ENCODE data around the gene PSMG1. TPM values are rescaled to one million over a fixed set of nuclear protein-coding genes. Genes with fewer than 3 reads are reported as not detected.

Gene PSMG1
- total RNA-seq, 1 donor from 2014 or later, result 61.9 TPM

GRCh38 chr21:39152271-39152670 is 31.0 kb downstream of the PSMG1 start:
- H3K27me3 Mint-ChIP-seq (ENCODE audit: low read depth, unreplicated experiment), result peaks cover 3% of the 10 kb centered on the region
- Histone ChIP-seq H3K36me3 (ENCODE audit: insufficient read depth, low read length) (no peaks in the 10 kb centered on the region), H3K9me3 (ENCODE audit: insufficient read depth, low read depth, low read length) (no peaks in the 10 kb centered on the region), H3K27ac (ENCODE audit: low read depth, low read length) (no peak overlapping the region), H3K4me3 (ENCODE audit: insufficient read depth, low read depth, low read length) (no peak overlapping the region), H3K79me2 (ENCODE audit: insufficient read depth, low read length) (no peaks in the 10 kb centered on the region), H2AFZ (ENCODE audit: low read depth, low read length) (no peak overlapping the region), H3K9ac (ENCODE audit: low read length) (no peak overlapping the region), H4K20me1 (ENCODE audit: insufficient read depth, low read length) (no peaks in the 10 kb centered on the region), H3K4me1 (ENCODE audit: insufficient read depth, low read length) (peaks cover 9% of the 10 kb centered on the region), H3K27me3 (ENCODE audit: insufficient read depth, low read length) (no peaks in the 10 kb centered on the region), H3K4me2 (ENCODE audit: low read length) (no peak overlapping the region)
- DNase-seq (ENCODE audit: low read depth) (no peak), FAIRE-seq (no peak)
- H3K27ac Mint-ChIP-seq (ENCODE audit: unreplicated experiment), result no peak overlapping the region
- H3K4me3 Mint-ChIP-seq (ENCODE audit: unreplicated experiment), result no peak overlapping the region
- H3K4me1 Mint-ChIP-seq (ENCODE audit: low read depth, unreplicated experiment), result no peaks in the 10 kb centered on the region
- peaks cover 5% of the 10 kb centered on the region for H3K9me3 Mint-ChIP-seq (ENCODE audit: unreplicated experiment)
- TF ChIP-seq CTCF (IDR thresholded peaks at IDR 0.05; ENCODE audit: insufficient read depth, low read depth, low read length), result no peak
- no peak for TF ChIP-seq EZH2 (IDR thresholded peaks at IDR 0.05; ENCODE audit: insufficient read depth, low read length)
- H3K36me3 Mint-ChIP-seq (ENCODE audit: low read depth, unreplicated experiment), result no peaks in the 10 kb centered on the region

- no peaks in the 10 kb centered on the region for H3K27me3 ChIP-seq (ENCODE audit: insufficient read depth, low read length)
- H3K27ac Mint-ChIP-seq (ENCODE audit: unreplicated experiment), result no peak overlapping the region
- no peak for DNase-seq (ENCODE audit: low read depth)
- H3K9me3 ChIP-seq (ENCODE audit: insufficient read depth, low read depth, low read length), result no peaks in the 10 kb centered on the region
- H3K36me3 Mint-ChIP-seq (ENCODE audit: low read depth, unreplicated experiment), result no peaks in the 10 kb centered on the region
- no peak overlapping the region for H2AFZ ChIP-seq (ENCODE audit: low read depth, low read length)
- H3K79me2 ChIP-seq (ENCODE audit: insufficient read depth, low read length), result no peaks in the 10 kb centered on the region
- FAIRE-seq, result no peak
- no peak overlapping the region for H3K27ac ChIP-seq (ENCODE audit: low read depth, low read length)
- H3K9ac ChIP-seq (ENCODE audit: low read length), result no peak overlapping the region
- peaks cover 3% of the 10 kb centered on the region for H3K27me3 Mint-ChIP-seq (ENCODE audit: low read depth, unreplicated experiment)
- H3K36me3 ChIP-seq (ENCODE audit: insufficient read depth, low read length), result no peaks in the 10 kb centered on the region
- no peaks in the 10 kb centered on the region for H4K20me1 ChIP-seq (ENCODE audit: insufficient read depth, low read length)
- H3K4me1 Mint-ChIP-seq (ENCODE audit: low read depth, unreplicated experiment), result no peaks in the 10 kb centered on the region
- H3K4me3 ChIP-seq (ENCODE audit: insufficient read depth, low read depth, low read length), result no peak overlapping the region
- no peak overlapping the region for H3K4me2 ChIP-seq (ENCODE audit: low read length)
- peaks cover 4% of the 10 kb centered on the region for H3K4me1 ChIP-seq (ENCODE audit: insufficient read depth, low read length)
- H3K9me3 Mint-ChIP-seq (ENCODE audit: unreplicated experiment), result peaks cover 5% of the 10 kb centered on the region
- H3K4me3 Mint-ChIP-seq (ENCODE audit: unreplicated experiment), result no peak overlapping the region
- TF ChIP-seq CTCF (IDR thresholded peaks at IDR 0.05; ENCODE audit: insufficient read depth, low read depth, low read length), result no peak
- no peak for TF ChIP-seq EZH2 (IDR thresholded peaks at IDR 0.05; ENCODE audit: insufficient read depth, low read length)
Measured at GRCh38 chr21:39150877-39151276, 32.4 kb downstream of the PSMG1 start.

- Histone ChIP-seq H3K27me3 (ENCODE audit: insufficient read depth, low read length) (no peaks in the 10 kb centered on the region), H3K79me2 (ENCODE audit: insufficient read depth, low read length) (no peaks in the 10 kb centered on the region), H3K9ac (ENCODE audit: low read length) (no peak overlapping the region), H4K20me1 (ENCODE audit: insufficient read depth, low read length) (no peaks in the 10 kb centered on the region), H2AFZ (ENCODE audit: low read depth, low read length) (no peak overlapping the region), H3K36me3 (ENCODE audit: insufficient read depth, low read length) (no peaks in the 10 kb centered on the region), H3K4me2 (ENCODE audit: low read length) (no peak overlapping the region), H3K27ac (ENCODE audit: low read depth, low read length) (no peak overlapping the region), H3K4me3 (ENCODE audit: insufficient read depth, low read depth, low read length) (no peak overlapping the region), H3K9me3 (ENCODE audit: insufficient read depth, low read depth, low read length) (no peaks in the 10 kb centered on the region), H3K4me1 (ENCODE audit: insufficient read depth, low read length) (no peaks in the 10 kb centered on the region)
- H3K27me3 Mint-ChIP-seq (ENCODE audit: low read depth, unreplicated experiment), result peaks cover 3% of the 10 kb centered on the region
- FAIRE-seq (no peak), DNase-seq (ENCODE audit: low read depth) (no peak)
- no peaks in the 10 kb centered on the region for H3K4me1 Mint-ChIP-seq (ENCODE audit: low read depth, unreplicated experiment)
- peaks cover 10% of the 10 kb centered on the region for H3K9me3 Mint-ChIP-seq (ENCODE audit: unreplicated experiment)
- no peaks in the 10 kb centered on the region for H3K36me3 Mint-ChIP-seq (ENCODE audit: low read depth, unreplicated experiment)
- no peak overlapping the region for H3K27ac Mint-ChIP-seq (ENCODE audit: unreplicated experiment)
- H3K4me3 Mint-ChIP-seq (ENCODE audit: unreplicated experiment), result no peak overlapping the region
- TF ChIP-seq CTCF (IDR thresholded peaks at IDR 0.05; ENCODE audit: insufficient read depth, low read depth, low read length) (no peak), EZH2 (IDR thresholded peaks at IDR 0.05; ENCODE audit: insufficient read depth, low read length) (no peak)
Measured at GRCh38 chr21:39150316-39150715, 32.9 kb downstream of the PSMG1 start.

All from astrocyte (in vitro differentiated cells and primary cell).